ENCODE data around the gene ITGA3. TPM values are rescaled to one million over a fixed set of nuclear protein-coding genes. Genes with fewer than 3 reads are reported as not detected.
A peak's percentile ranks its signal among the peaks of the same experiment; 100 is the strongest.

The ITGA3 gene
- total RNA-seq, 1 experiment from 2014 or later = 539 TPM

DNA sequence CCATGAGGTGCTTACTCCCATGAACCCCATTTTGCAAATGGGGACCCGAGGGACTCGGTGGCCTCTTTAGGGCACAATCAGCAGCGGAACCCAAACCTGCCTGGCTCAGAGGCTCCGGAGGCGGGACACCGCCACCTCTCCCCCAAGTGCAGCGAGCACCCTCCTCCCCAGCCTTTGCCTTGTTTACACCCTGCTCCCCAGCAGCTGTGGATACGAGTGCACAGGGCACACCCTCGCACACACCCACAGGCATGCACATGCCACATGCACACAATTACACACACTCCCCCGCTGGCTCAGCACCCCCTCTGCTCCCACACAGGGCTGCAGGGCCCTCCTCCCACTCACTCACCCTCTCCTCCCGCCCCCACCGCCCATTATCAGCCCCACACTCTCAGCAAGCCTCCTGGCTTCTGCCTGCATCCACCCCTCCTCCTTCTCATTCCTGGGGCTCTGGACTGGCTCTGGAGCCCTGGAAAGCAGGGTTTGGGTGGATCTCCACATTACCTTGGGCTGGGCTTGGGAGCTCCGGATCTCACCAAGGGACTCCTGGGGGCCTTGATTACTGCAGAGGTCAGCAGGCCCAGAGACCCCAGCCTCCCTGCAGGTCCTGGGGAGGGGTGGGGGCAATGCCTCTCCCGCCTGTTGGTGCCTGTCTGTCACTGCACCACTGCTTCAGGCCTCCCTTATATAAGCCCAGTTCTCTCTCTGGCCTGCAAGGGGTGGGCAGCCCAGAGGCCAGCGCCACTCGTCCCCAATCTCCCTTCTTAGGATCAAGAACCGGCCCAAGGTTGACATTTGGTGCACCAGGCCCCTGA, 45.6 kb downstream of the ITGA3 start:
- CTCF ChIA-PET = interaction anchor here (0.5 to 1.9 kb wide), 7 partner anchors 9 to 118 kb away, joined by 3 to 7 read pairs (median 3); no protein-coding TSS in a partner anchor
- Mint-ChIP-seq H3K4me1 (ENCODE audit: low read depth, unreplicated experiment) (peaks cover 49% of the 10 kb centered on the region), H3K4me3 (ENCODE audit: low read depth, unreplicated experiment) (peak overlapping the region; percentile 26), H3K36me3 (ENCODE audit: insufficient read depth, unreplicated experiment) (peaks cover 30% of the 10 kb centered on the region), H3K9me3 (ENCODE audit: low read depth, unreplicated experiment) (no peaks in the 10 kb centered on the region), H3K27ac (ENCODE audit: unreplicated experiment) (peak overlapping the region; percentile 43), H3K27me3 (ENCODE audit: unreplicated experiment) (no peaks in the 10 kb centered on the region)
- intact Hi-C loops (cut with micrococcal nuclease; ENCODE audit: unreplicated experiment) = no loop called here
- TF ChIP-seq CTCF (IDR thresholded peaks at IDR 0.05; ENCODE audit: unreplicated experiment) = peak; percentile 17
- no TSS peak for BruUV-seq (replicated peaks)
- peak; percentile 45 for DNase-seq

DNA sequence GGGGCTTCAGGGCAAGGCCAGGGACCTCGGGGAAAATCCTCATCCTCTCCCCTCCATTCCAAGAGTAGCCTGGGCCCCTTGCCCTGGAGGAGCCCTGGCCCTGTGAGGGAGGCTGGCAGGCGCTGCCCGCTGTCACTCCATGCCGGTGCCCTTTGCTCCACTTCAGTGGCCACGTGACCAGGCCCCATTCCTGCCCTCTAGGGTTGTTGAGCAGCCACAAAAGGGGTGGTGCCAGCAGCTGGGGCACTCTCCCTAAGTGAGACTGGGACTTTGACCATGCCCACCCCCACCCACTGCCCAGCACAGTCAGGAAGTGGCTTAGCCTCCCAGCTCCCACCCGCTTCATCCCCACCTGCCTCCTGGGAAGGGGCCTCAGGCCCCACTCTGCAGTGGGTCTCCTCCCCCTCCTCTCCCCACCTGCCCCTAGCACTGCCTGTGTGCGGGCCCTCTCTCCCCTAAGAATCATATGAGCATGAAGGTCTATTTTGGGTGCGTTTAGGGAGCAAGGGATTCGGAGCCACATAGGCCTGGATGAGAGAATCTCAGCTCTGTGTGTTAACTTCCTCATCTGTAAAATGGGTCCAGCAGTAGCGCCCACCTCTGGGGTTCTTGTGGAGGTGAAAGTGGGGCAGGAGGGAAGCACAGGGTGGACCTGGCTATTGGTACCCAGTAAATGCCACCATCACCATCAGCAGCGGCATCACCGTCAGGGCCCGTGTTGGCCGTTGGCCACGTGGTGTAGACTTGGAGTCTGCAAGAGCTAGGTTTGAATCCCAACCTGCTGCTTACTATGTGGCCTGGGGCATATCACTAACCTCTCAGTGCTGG, 46.5 kb downstream of the ITGA3 start:
- Mint-ChIP-seq H3K36me3 (ENCODE audit: insufficient read depth, unreplicated experiment) (peaks cover 30% of the 10 kb centered on the region), H3K27ac (ENCODE audit: unreplicated experiment) (peak overlapping the region; percentile 43), H3K4me3 (ENCODE audit: low read depth, unreplicated experiment) (peak overlapping the region; percentile 26), H3K4me1 (ENCODE audit: low read depth, unreplicated experiment) (peaks cover 49% of the 10 kb centered on the region), H3K9me3 (ENCODE audit: low read depth, unreplicated experiment) (no peaks in the 10 kb centered on the region), H3K27me3 (ENCODE audit: unreplicated experiment) (no peaks in the 10 kb centered on the region)
- BruUV-seq (replicated peaks) = no TSS peak
- CTCF ChIA-PET = interaction anchor here (0.5 to 1.9 kb wide), 6 partner anchors 9 to 117 kb away, joined by 3 to 7 read pairs (median 3); no protein-coding TSS in a partner anchor
- peak; percentile 86 for DNase-seq
- TF ChIP-seq CTCF (IDR thresholded peaks at IDR 0.05; ENCODE audit: unreplicated experiment) = no peak
- intact Hi-C loops (cut with micrococcal nuclease; ENCODE audit: unreplicated experiment) = no loop called here

DNA sequence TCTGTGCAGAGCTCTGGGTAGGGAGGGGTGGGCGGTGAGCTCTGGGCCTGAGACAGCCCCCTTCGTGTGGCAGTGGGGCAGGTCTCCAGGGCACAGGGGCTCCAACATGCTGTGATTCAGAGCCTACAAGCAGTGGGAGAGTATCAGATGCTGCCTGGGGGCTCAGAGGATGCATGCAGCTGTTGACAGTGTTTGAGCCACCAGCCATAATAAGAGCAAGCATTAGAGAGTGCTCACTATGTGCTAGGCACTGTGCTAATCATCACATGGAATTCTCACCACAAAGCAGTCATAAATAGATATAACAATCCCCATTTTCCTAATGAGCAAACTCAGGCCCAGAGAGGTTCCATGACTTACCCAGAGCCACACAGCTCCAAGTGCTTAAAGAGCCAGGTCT, 47.3 kb downstream of the ITGA3 start:
- TF ChIP-seq CTCF (IDR thresholded peaks at IDR 0.05; ENCODE audit: unreplicated experiment) = no peak
- no TSS peak for BruUV-seq (replicated peaks)
- Mint-ChIP-seq H3K9me3 (ENCODE audit: low read depth, unreplicated experiment) (no peaks in the 10 kb centered on the region), H3K27me3 (ENCODE audit: unreplicated experiment) (no peaks in the 10 kb centered on the region), H3K4me3 (ENCODE audit: low read depth, unreplicated experiment) (no peak overlapping the region), H3K4me1 (ENCODE audit: low read depth, unreplicated experiment) (peaks cover 48% of the 10 kb centered on the region), H3K36me3 (ENCODE audit: insufficient read depth, unreplicated experiment) (peaks cover 30% of the 10 kb centered on the region), H3K27ac (ENCODE audit: unreplicated experiment) (no peak overlapping the region)
- CTCF ChIA-PET = interaction anchor here (1.9 to 2.0 kb wide), 2 partner anchors 9 to 11 kb away, joined by 5 read pairs; no protein-coding TSS in a partner anchor
- intact Hi-C loops (cut with micrococcal nuclease; ENCODE audit: unreplicated experiment) = no loop called here
- DNase-seq = no peak

- Mint-ChIP-seq H3K27me3 (ENCODE audit: unreplicated experiment) (no peaks in the 10 kb centered on the region), H3K4me1 (ENCODE audit: low read depth, unreplicated experiment) (peaks cover 41% of the 10 kb centered on the region), H3K36me3 (ENCODE audit: insufficient read depth, unreplicated experiment) (peaks cover 34% of the 10 kb centered on the region), H3K9me3 (ENCODE audit: low read depth, unreplicated experiment) (no peaks in the 10 kb centered on the region), H3K27ac (ENCODE audit: unreplicated experiment) (no peak overlapping the region), H3K4me3 (ENCODE audit: low read depth, unreplicated experiment) (no peak overlapping the region)
- CTCF ChIA-PET = interaction anchor here (0.8 to 2.0 kb wide), 3 partner anchors 10 to 48 kb away, joined by 3 to 5 read pairs (median 5); no protein-coding TSS in a partner anchor
- DNase-seq = no peak
- BruUV-seq (replicated peaks) = no TSS peak
- intact Hi-C loops (cut with micrococcal nuclease; ENCODE audit: unreplicated experiment) = no loop called here
- no peak for TF ChIP-seq CTCF (IDR thresholded peaks at IDR 0.05; ENCODE audit: unreplicated experiment)
These were observed 48.0 kb downstream of the ITGA3 start for GRCh38 chr17:50103941-50104340.
